MM.1S (cell line): ENCODE data around the gene GAP43.

ENCODE experiments used
- DNase-seq: peaks from one replicate; pipeline ENCODE4 v3.0.0-alpha.2; 2015
- H2AFZ ChIP-seq: fragments of 300-600 bp; sonication (generic); 2 replicates; pipeline ENCODE4 v1.6.0; 2016; ENCODE audit warnings: antibody characterized with exemption, low read length
- H3F3A ChIP-seq: fragments of 300-600 bp; sonication (generic); 2 replicates; pipeline ENCODE4 v1.6.1; 2016; ENCODE audit warnings: mild to moderate bottlenecking, antibody characterized with exemption, low read length, moderate library complexity, mixed read lengths; ENCODE audit not compliant: insufficient read depth
- H3K27ac ChIP-seq: fragments of 300-600 bp; sonication (generic); 2 replicates; pipeline ENCODE4 v1.5.1; 2016; ENCODE audit warnings: mild to moderate bottlenecking, low read length
- H3K27me3 ChIP-seq: fragments of 300-600 bp; sonication (generic); replicated peaks from 2 replicates; pipeline ENCODE4 v1.6.0; 2016; ENCODE audit warnings: low read length; ENCODE audit not compliant: insufficient read depth
- H3K36me3 ChIP-seq: fragments of 300-600 bp; sonication (generic); replicated peaks from 2 replicates; pipeline ENCODE4 v1.6.1; 2016; ENCODE audit warnings: mild to moderate bottlenecking, low read length, mixed read lengths; ENCODE audit not compliant: insufficient read depth
- H3K4me1 ChIP-seq: fragments of 300-600 bp; sonication (generic); 2 replicates; pipeline ENCODE4 v1.6.1; 2016; ENCODE audit warnings: low read length, mixed read lengths
- H3K4me2 ChIP-seq: fragments of 300-600 bp; sonication (generic); 2 replicates; pipeline ENCODE4 v1.6.0; 2016; ENCODE audit warnings: low read depth, low read length
- H3K4me3 ChIP-seq: fragments of 300-600 bp; sonication (generic); 2 replicates; pipeline ENCODE4 v1.5.1; 2016; ENCODE audit warnings: low read length, mixed read lengths
- H3K79me2 ChIP-seq: fragments of 300-600 bp; sonication (generic); 2 replicates; pipeline ENCODE4 v1.6.1; 2016; ENCODE audit warnings: mixed run types, low read length, mixed read lengths
- H3K9ac ChIP-seq: fragments of 300-600 bp; sonication (generic); 2 replicates; pipeline ENCODE4 v1.6.1; 2016; ENCODE audit warnings: low read length, mixed read lengths
- H3K9me2 ChIP-seq: fragments of 300-600 bp; sonication (generic); replicated peaks from 2 replicates; pipeline ENCODE4 v1.6.1; 2016; ENCODE audit warnings: mild to moderate bottlenecking, low read length, mixed read lengths; ENCODE audit not compliant: insufficient read depth
- H3K9me3 ChIP-seq: fragments of 300-600 bp; sonication (generic); replicated peaks from 2 replicates; pipeline ENCODE4 v1.6.1; 2016; ENCODE audit warnings: mild to moderate bottlenecking, low read length, mixed read lengths; ENCODE audit not compliant: insufficient read depth
- H4K20me1 ChIP-seq: fragments of 300-600 bp; sonication (generic); 2 replicates; pipeline ENCODE4 v1.6.1; 2016; ENCODE audit warnings: mild to moderate bottlenecking, low read length, moderate library complexity, mixed read lengths; ENCODE audit not compliant: insufficient read depth
- EZH2 ChIP-seq: fragments of 300-600 bp; sonication (generic); optimal IDR thresholded peaks from 2 replicates; pipeline ENCODE3; 2017; ENCODE audit warnings: low read depth, mild to moderate bottlenecking, antibody characterized with exemption, low read length, mixed read lengths
- EZH2phosphoT487 ChIP-seq: fragments of 300-600 bp; sonication (generic); IDR thresholded peaks from 2 replicates; pipeline ENCODE4 v1.6.1; 2018; ENCODE audit warnings: antibody characterized with exemption, low read length
- TF ChIP-seq, protein P1 (sequence below): fragments of 300-600 bp; sonication (generic); IDR thresholded peaks from 2 replicates; pipeline ENCODE4 v1.5.1; 2016; ENCODE audit warnings: antibody characterized with exemption, low read length, mixed read lengths

The GAP43 gene

DNA sequence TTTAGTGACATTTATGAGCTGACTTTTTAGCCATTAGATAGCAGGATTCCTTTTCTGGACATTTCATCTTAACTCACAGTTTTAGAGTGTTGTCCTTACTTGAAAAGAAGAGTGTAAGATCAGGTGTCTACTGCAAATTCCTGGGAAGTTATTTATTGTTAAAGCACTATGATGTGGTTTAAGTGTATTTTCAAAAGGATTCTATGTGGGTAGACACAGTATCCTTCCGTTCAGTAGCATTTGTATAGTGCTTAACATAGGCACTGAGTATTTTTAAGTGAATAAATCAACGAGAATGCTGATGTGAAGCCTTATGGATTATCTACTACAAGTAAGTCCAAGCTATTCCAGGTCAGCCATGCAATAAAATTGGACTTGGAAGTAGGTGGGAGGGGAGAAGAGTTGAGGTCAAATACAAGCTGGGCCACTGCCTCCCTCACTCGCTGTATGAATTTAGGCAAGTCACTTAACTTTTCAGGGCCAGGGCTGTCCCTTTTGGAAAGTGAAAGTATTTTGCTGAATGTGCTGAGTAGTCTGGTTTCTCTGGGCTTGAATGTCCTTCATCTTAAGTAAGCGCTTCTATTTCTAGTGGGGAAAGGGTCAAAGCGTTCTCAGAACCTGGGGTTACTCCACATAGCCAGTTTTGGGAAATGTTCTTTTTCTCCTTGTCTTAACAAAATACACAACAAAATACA lies 48.6 kb downstream of the GAP43 start:
- Histone ChIP-seq H3K9me2 (no peaks in the 10 kb centered on the region), H3F3A (no peaks in the 10 kb centered on the region), H3K27me3 (0 out of 2 replicates have a peak, but pooled peaks cover 5% of the 10 kb centered on the region), H2AFZ (no peak overlapping the region), H3K4me2 (no peak overlapping the region), H3K4me3 (no peak overlapping the region), H3K27ac (no peak overlapping the region), H4K20me1 (no peaks in the 10 kb centered on the region), H3K4me1 (0 out of 2 replicates have a peak, but pooled peaks cover 7% of the 10 kb centered on the region), H3K36me3 (no peaks in the 10 kb centered on the region), H3K9ac (no peak overlapping the region), H3K79me2 (no peaks in the 10 kb centered on the region), H3K9me3 (no peaks in the 10 kb centered on the region)
- peak; percentile 68 for DNase-seq
- TF ChIP-seq EZH2 (no peak), EZH2phosphoT487 (no peak)
- TF ChIP-seq, protein P1, sequence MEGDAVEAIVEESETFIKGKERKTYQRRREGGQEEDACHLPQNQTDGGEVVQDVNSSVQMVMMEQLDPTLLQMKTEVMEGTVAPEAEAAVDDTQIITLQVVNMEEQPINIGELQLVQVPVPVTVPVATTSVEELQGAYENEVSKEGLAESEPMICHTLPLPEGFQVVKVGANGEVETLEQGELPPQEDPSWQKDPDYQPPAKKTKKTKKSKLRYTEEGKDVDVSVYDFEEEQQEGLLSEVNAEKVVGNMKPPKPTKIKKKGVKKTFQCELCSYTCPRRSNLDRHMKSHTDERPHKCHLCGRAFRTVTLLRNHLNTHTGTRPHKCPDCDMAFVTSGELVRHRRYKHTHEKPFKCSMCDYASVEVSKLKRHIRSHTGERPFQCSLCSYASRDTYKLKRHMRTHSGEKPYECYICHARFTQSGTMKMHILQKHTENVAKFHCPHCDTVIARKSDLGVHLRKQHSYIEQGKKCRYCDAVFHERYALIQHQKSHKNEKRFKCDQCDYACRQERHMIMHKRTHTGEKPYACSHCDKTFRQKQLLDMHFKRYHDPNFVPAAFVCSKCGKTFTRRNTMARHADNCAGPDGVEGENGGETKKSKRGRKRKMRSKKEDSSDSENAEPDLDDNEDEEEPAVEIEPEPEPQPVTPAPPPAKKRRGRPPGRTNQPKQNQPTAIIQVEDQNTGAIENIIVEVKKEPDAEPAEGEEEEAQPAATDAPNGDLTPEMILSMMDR = no peak

DNA sequence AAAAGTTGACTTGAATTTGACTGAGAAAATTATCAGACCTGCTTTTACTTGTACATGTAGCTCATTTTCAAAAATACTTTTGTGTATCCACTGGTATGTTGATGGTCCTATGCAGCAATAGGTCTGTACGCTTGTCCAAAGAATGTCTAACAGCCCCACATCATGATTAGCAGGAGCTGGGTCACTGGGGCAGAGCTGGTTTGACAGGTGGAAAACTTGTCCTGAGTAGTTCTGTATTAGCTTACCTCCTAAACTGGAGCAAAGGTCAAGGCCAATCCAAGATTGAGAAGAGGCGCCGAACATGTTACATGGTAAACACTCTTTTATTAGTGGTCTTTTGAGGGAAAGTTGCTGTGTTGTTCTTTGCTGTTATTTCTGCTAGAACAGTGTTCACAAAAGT lies 50.6 kb downstream of the GAP43 start:
- Histone ChIP-seq H3K79me2 (no peaks in the 10 kb centered on the region), H3K9me3 (no peaks in the 10 kb centered on the region)

DNA sequence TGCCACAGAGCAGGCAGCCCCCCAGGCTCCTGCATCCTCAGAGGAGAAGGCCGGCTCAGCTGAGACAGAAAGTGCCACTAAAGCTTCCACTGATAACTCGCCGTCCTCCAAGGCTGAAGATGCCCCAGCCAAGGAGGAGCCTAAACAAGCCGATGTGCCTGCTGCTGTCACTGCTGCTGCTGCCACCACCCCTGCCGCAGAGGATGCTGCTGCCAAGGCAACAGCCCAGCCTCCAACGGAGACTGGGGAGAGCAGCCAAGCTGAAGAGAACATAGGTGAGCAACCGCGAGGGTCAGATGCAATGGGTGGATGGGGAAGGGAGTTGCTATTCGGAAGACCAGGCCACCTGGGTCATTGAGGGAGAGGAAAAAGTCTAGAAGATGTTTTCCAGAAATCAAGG lies 53.0 kb downstream of the GAP43 start:
- Histone ChIP-seq H3K9me2 (no peaks in the 10 kb centered on the region), H3K79me2 (no peaks in the 10 kb centered on the region), H3K4me2 (no peak overlapping the region), H3F3A (no peaks in the 10 kb centered on the region), H3K27me3 (0 out of 2 replicates have a peak, but pooled peaks cover 3% of the 10 kb centered on the region), H3K27ac (no peak overlapping the region), H2AFZ (no peak overlapping the region), H4K20me1 (no peaks in the 10 kb centered on the region), H3K36me3 (no peaks in the 10 kb centered on the region), H3K4me1 (0 out of 2 replicates have a peak, but pooled peaks cover 7% of the 10 kb centered on the region), H3K4me3 (no peak overlapping the region), H3K9me3 (no peaks in the 10 kb centered on the region), H3K9ac (no peak overlapping the region)
- TF ChIP-seq EZH2 (no peak), EZH2phosphoT487 (no peak)
- TF ChIP-seq, protein P1 = no peak
- no peak for DNase-seq

More for the DNA sequence above, 50.6 kb downstream of the GAP43 start:
- 0 out of 2 replicates have a peak, but pooled peaks cover 5% of the 10 kb centered on the region for H3K27me3 ChIP-seq
- H3K9me2 ChIP-seq = no peaks in the 10 kb centered on the region
- 0 out of 2 replicates have a peak, but pooled peaks cover 7% of the 10 kb centered on the region for H3K4me1 ChIP-seq
- H3K36me3 ChIP-seq = no peaks in the 10 kb centered on the region
- H3K27ac ChIP-seq = no peak overlapping the region
- H3K4me3 ChIP-seq = no peak overlapping the region
- no peak for TF ChIP-seq EZH2phosphoT487
- TF ChIP-seq, protein P1 = no peak
- no peak for TF ChIP-seq EZH2
- no peak for DNase-seq
- no peak overlapping the region for H2AFZ ChIP-seq
- no peak overlapping the region for H3K4me2 ChIP-seq
- H3F3A ChIP-seq = no peaks in the 10 kb centered on the region
- H3K9ac ChIP-seq = no peak overlapping the region
- H4K20me1 ChIP-seq = no peaks in the 10 kb centered on the region
